ENCODE data around the gene DHRS7. TPM values are rescaled to one million over a fixed set of nuclear protein-coding genes. Genes with fewer than 3 reads are reported as not detected.

DHRS7 gene
- total and polyA plus RNA-seq, 3 experiments from 2014 or later, result 79.8 to 272 (median 80.6) TPM

DNA sequence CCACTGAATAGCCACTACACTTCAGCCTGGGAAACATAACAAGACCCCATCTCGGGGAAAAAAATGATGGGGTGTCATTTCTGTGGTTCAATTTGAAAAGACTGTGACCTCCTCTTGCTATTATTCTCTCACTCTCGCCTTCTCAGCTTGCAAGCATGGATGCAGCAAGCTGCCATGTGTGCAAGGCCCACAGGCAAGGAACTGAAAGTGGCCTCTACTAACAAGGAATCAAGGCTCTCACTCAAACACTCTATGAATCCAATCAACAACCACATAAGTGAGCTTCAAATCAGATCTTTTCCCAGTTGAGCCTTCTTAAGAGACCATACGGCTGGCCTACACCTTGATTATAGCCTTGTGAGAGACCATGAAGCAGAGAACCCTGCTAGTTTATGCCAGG lies 17.9 kb upstream of the DHRS7 start:
- no peaks in the 10 kb centered on the region for H3K27me3 ChIP-seq (ENCODE audit: insufficient read depth, low read length, poor library complexity, severe bottlenecking)
- CTCF ChIA-PET, result interaction anchor here (0.9 to 7.9 kb wide), 11 partner anchors 12 to 1069 kb away, joined by 3 to 131 read pairs (median 6); partner anchors contain the start of genes DHRS7 and PPM1A

DNA sequence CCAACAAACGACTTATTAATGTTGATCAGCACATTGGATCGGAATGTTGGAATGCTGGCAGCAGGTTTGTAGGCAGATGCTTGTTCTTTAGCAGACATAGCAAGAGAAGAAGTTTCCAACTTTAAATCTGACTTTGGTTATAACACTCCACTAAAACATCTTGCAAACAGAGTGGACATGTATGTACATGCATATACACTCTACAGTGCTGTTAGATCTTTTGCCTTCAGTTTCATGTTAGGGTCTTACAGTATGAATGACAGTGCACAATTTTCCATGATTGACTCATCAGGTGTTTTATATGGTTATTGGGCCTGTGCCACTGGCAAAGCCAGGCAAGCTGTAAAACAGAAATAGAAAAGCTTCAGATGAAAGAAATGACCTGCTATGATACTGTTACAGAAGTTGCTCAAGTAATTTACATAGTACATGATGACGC lies 14.3 kb upstream of the DHRS7 start:
- no peak overlapping the region for H3K4me3 Mint-ChIP-seq
- H3K27me3 Mint-ChIP-seq, result peaks cover 2 to 6% of the 10 kb centered on the region in 2 donors
- H3K4me1 ChIP-seq (ENCODE audit: insufficient read depth, low read length), result peaks cover 6% of the 10 kb centered on the region
- H3K27me3 ChIP-seq (ENCODE audit: insufficient read depth, low read length, poor library complexity, severe bottlenecking), result no peaks in the 10 kb centered on the region
- H3K27ac Mint-ChIP-seq, result no peak overlapping the region
- no peak overlapping the region for H3K4me3 ChIP-seq (ENCODE audit: low read length)
- no peak for DNase-seq
- POLR2A ChIA-PET, result no interaction called here
- no peaks in the 10 kb centered on the region for H3K9me3 ChIP-seq (ENCODE audit: low read length)
- CTCF ChIA-PET, result interaction anchor here (0.9 to 6.3 kb wide), 2 partner anchors 15 to 115 kb away, joined by 4 to 49 read pairs; partner anchors contain the start of gene DHRS7
- no peaks in the 10 kb centered on the region for H3K36me3 ChIP-seq (ENCODE audit: insufficient read depth, low read length)
- H3K9me3 Mint-ChIP-seq, result peaks cover 0 to 9% (median 0%) of the 10 kb centered on the region in 5 donors
- no peak overlapping the region for H3K27ac ChIP-seq (ENCODE audit: low read depth, low read length)
- peaks cover 0 to 32% (median 1%) of the 10 kb centered on the region in 3 donors for H3K36me3 Mint-ChIP-seq
- peaks cover 7 to 14% (median 11%) of the 10 kb centered on the region in 3 donors for H3K4me1 Mint-ChIP-seq

More for the DNA sequence above, 17.9 kb upstream of the DHRS7 start:
- H3K4me3 ChIP-seq (ENCODE audit: low read length), result no peak overlapping the region
- Mint-ChIP-seq H3K36me3 (peaks cover 0 to 20% (median 0%) of the 10 kb centered on the region in 3 donors), H3K9me3 (peaks cover 0 to 8% (median 0%) of the 10 kb centered on the region in 5 donors), H3K4me3 (peak overlapping the region in 3 of 7 donors; percentile 78 to 85 (median 80)), H3K4me1 (peaks cover 7 to 15% (median 11%) of the 10 kb centered on the region in 3 donors), H3K27ac (peak overlapping the region in 6 of 8 donors; percentile 42 to 97 (median 91)), H3K27me3 (peaks cover 0 to 2% of the 10 kb centered on the region in 2 donors)
- no peaks in the 10 kb centered on the region for H3K9me3 ChIP-seq (ENCODE audit: low read length)
- POLR2A ChIA-PET, result interaction anchor here (0.7 to 1.5 kb wide), 2 partner anchors 18 to 66 kb away, joined by 3 to 9 read pairs; partner anchors contain the start of genes DHRS7 and PPM1A
- peaks cover 6% of the 10 kb centered on the region for H3K4me1 ChIP-seq (ENCODE audit: insufficient read depth, low read length)
- no peaks in the 10 kb centered on the region for H3K36me3 ChIP-seq (ENCODE audit: insufficient read depth, low read length)
- DNase-seq, result no peak
- H3K27ac ChIP-seq (ENCODE audit: low read depth, low read length), result no peak overlapping the region

DNA sequence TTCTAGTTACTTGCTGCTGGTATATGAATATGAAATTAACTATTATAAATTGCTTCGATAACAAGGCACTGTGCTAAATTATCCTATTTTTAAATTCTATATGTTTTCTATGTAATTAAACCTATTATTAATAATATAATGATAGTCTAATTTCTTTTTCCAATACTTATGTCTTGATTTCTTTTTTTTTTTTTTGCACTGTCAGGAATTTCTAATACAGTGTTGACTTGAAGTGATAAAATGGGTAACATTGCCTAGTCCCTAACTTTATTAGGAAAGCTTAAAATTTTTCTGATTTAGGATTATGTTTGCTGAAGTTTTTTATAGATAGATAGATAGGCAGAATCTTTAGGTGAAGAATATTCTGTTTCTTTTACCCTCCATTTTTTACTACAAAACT lies 13.6 kb upstream of the DHRS7 start:
- Histone ChIP-seq H3K36me3 (ENCODE audit: insufficient read depth, low read length) (no peaks in the 10 kb centered on the region), H3K4me1 (ENCODE audit: insufficient read depth, low read length) (peaks cover 5% of the 10 kb centered on the region), H3K27me3 (ENCODE audit: insufficient read depth, low read length, poor library complexity, severe bottlenecking) (no peaks in the 10 kb centered on the region), H3K9me3 (ENCODE audit: low read length) (no peaks in the 10 kb centered on the region), H3K27ac (ENCODE audit: low read depth, low read length) (no peak overlapping the region), H3K4me3 (ENCODE audit: low read length) (no peak overlapping the region)
- POLR2A ChIA-PET, result no interaction called here
- Mint-ChIP-seq H3K36me3 (peaks cover 0 to 32% (median 2%) of the 10 kb centered on the region in 3 donors), H3K27ac (no peak overlapping the region), H3K4me1 (peaks cover 5 to 8% (median 8%) of the 10 kb centered on the region in 3 donors), H3K4me3 (no peak overlapping the region), H3K27me3 (peaks cover 2 to 6% of the 10 kb centered on the region in 2 donors), H3K9me3 (peaks cover 0 to 9% (median 0%) of the 10 kb centered on the region in 5 donors)
- DNase-seq, result no peak
- CTCF ChIA-PET, result no interaction called here

DNA sequence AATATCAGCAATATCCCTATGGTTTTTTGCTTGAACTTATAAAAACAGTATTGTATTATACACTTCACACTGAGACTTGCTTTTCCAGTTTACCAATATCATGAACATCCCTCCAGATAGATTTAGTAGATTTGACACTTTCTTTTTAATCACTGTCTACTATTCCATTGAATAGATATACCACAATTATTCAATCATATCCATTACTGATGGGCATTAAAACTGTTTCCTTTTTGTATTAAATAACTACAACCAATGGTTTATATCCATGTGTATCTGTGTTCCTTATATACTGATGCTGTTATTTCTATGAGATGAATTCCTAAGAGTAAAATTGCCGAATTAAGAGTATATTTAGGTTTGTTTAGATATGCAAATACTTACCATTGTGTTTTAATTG lies 13.0 kb upstream of the DHRS7 start:
- no peak overlapping the region for H3K27ac Mint-ChIP-seq

DNA sequence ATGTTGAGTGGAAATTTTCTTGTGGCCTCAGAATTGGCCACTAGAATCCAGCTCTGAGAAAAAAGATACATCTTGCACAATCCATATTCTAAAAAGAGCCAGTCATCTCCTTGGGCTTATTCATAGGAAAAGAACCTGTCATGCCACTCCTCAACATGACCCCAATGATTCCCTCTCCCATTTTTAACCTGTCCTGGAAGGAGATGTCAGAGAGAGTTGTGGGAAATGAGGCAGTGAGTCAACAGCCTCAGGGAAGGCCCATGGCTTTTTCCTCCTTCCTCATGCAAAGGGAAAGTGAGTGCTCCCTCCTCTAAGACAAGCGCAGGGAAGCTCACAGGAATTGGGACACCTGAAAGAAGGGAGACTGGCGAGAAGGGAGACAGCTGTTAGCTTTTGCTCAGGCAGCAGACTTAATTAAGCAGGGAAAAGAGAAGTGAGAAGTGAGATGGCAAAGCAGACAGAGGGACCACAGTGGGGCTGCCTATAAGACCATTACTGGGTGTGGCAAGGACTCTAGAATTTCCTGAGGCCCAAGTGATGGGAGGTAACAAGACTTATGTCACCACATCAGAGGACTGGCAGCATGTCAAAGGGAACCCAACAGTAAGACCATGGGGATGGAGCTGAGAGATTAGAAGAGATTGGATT lies 10.2 kb upstream of the DHRS7 start:
- ChIA-PET POLR2A (no interaction called here), CTCF (interaction anchor here (1.1 to 1.2 kb wide), 2 partner anchors 10 to 211 kb away, joined by 3 to 5 read pairs; partner anchors contain the start of gene DHRS7)
- DNase-seq, result no peak
- Histone ChIP-seq H3K27ac (ENCODE audit: low read depth, low read length) (no peak overlapping the region), H3K36me3 (ENCODE audit: insufficient read depth, low read length) (no peaks in the 10 kb centered on the region), H3K4me1 (ENCODE audit: insufficient read depth, low read length) (no peaks in the 10 kb centered on the region), H3K9me3 (ENCODE audit: low read length) (no peaks in the 10 kb centered on the region), H3K27me3 (ENCODE audit: insufficient read depth, low read length, poor library complexity, severe bottlenecking) (no peaks in the 10 kb centered on the region), H3K4me3 (ENCODE audit: low read length) (no peak overlapping the region)
- Mint-ChIP-seq H3K27me3 (peaks cover 2 to 6% of the 10 kb centered on the region in 2 donors), H3K4me3 (no peak overlapping the region), H3K27ac (no peak overlapping the region), H3K9me3 (peaks cover 0 to 6% (median 0%) of the 10 kb centered on the region in 5 donors), H3K36me3 (peaks cover 0 to 25% (median 3%) of the 10 kb centered on the region in 3 donors), H3K4me1 (no peaks in the 10 kb centered on the region)

More for the DNA sequence above, 13.0 kb upstream of the DHRS7 start:
- H3K4me1 ChIP-seq (ENCODE audit: insufficient read depth, low read length), result no peaks in the 10 kb centered on the region
- Mint-ChIP-seq H3K27me3 (peaks cover 2 to 6% of the 10 kb centered on the region in 2 donors), H3K9me3 (peaks cover 0 to 9% (median 0%) of the 10 kb centered on the region in 5 donors), H3K4me1 (peaks cover under 1 to 1% (median 1%) of the 10 kb centered on the region in 3 donors), H3K4me3 (no peak overlapping the region), H3K36me3 (peaks cover 0 to 32% (median 3%) of the 10 kb centered on the region in 3 donors)
- POLR2A ChIA-PET, result no interaction called here
- H3K4me3 ChIP-seq (ENCODE audit: low read length), result no peak overlapping the region
- H3K9me3 ChIP-seq (ENCODE audit: low read length), result no peaks in the 10 kb centered on the region
- no peak for DNase-seq
- CTCF ChIA-PET, result no interaction called here
- H3K27me3 ChIP-seq (ENCODE audit: insufficient read depth, low read length, poor library complexity, severe bottlenecking), result no peaks in the 10 kb centered on the region
- no peak overlapping the region for H3K27ac ChIP-seq (ENCODE audit: low read depth, low read length)
- no peaks in the 10 kb centered on the region for H3K36me3 ChIP-seq (ENCODE audit: insufficient read depth, low read length)

DNA sequence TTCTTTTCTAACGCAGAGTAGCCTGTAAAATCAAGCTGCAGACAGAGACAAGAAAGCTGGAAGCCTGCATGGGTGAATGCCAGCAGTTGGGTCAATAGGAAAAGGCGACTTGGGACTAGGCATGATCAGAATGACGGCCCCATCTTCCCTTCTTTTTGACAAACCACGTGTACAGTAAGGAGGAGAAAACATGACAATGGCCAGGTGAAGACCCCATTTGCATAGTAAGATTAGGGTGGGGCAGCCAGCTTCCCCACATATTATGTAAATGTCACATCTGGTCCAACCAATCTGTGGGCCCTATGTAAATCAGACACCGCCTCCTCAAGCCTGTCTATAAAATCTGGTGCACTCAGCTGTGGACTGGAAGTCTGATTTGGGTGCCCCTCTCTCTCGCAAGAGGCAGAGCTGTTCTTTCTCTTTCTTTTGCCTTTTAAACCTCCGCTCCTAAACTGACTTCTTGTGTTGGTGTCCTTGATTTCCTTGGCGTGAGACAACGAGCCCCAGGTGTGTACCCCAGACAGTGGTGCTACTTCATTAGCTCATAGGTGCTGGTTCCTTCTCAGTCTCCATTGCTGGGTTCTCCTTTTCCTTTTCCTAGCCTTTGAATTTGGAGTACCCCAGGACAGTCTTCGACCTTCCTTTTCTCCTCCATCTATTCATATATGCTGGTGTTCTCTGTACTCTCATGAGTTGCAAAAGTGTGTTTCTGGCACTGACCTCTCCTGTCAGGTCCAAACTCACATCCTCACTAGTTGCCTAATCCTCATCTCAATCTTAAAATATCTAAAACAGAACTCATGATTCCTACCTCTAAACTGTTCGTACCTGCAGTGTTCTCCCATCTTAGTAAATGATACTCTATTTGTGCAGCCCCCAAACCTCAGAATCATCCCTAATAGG lies 9.4 kb upstream of the DHRS7 start:
- H3K27me3 ChIP-seq (ENCODE audit: insufficient read depth, low read length, poor library complexity, severe bottlenecking), result no peaks in the 10 kb centered on the region
- POLR2A ChIA-PET, result interaction anchor here (0.7 kb wide), 1 partner anchor 10 kb away, joined by 3 read pairs; the partner anchor contains the start of gene DHRS7
- H3K9me3 ChIP-seq (ENCODE audit: low read length), result no peaks in the 10 kb centered on the region
- Mint-ChIP-seq H3K36me3 (peaks cover 0 to 21% (median 3%) of the 10 kb centered on the region in 3 donors), H3K27me3 (peaks cover 2 to 6% of the 10 kb centered on the region in 2 donors), H3K4me3 (no peak overlapping the region), H3K27ac (no peak overlapping the region), H3K9me3 (peaks cover 0 to 4% (median 0%) of the 10 kb centered on the region in 5 donors), H3K4me1 (no peaks in the 10 kb centered on the region)
- H3K27ac ChIP-seq (ENCODE audit: low read depth, low read length), result no peak overlapping the region
- no peaks in the 10 kb centered on the region for H3K36me3 ChIP-seq (ENCODE audit: insufficient read depth, low read length)
- no peaks in the 10 kb centered on the region for H3K4me1 ChIP-seq (ENCODE audit: insufficient read depth, low read length)
- H3K4me3 ChIP-seq (ENCODE audit: low read length), result no peak overlapping the region
- CTCF ChIA-PET, result interaction anchor here (1.1 kb wide), 1 partner anchor 9 kb away, joined by 5 read pairs; the partner anchor contains the start of gene DHRS7
- DNase-seq, result no peak

DNA sequence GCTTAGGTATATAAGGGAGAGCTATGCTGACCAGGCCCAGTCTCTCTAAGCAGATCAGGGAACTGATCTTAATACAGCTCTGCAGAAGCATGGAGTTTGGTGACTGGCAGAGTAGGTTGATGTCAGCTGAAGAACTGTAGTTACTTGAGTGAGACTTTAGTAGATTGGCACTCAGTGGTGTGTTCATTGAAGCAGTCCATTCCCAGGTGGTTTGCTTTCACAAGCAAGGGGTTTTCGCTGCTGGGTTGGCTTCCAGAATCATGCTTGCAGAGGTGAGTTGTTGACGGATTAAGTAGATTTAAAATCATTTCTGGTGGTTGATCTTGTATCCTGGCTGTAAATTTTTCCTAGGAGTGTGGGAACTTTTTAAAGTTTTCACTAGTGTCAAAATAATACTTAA lies 6.5 kb upstream of the DHRS7 start:
- H3K4me3 Mint-ChIP-seq, result no peak overlapping the region

More for the DNA sequence above, 6.5 kb upstream of the DHRS7 start:
- Histone ChIP-seq H3K36me3 (ENCODE audit: insufficient read depth, low read length) (no peaks in the 10 kb centered on the region), H3K4me1 (ENCODE audit: insufficient read depth, low read length) (peaks cover under 1% of the 10 kb centered on the region), H3K27me3 (ENCODE audit: insufficient read depth, low read length, poor library complexity, severe bottlenecking) (no peaks in the 10 kb centered on the region), H3K9me3 (ENCODE audit: low read length) (no peaks in the 10 kb centered on the region), H3K27ac (ENCODE audit: low read depth, low read length) (no peak overlapping the region), H3K4me3 (ENCODE audit: low read length) (no peak overlapping the region)
- Mint-ChIP-seq H3K4me1 (peaks cover under 1 to 2% (median 2%) of the 10 kb centered on the region in 3 donors), H3K27me3 (peaks cover 2 to 6% of the 10 kb centered on the region in 2 donors), H3K27ac (no peak overlapping the region), H3K36me3 (peaks cover 0 to 12% (median 3%) of the 10 kb centered on the region in 3 donors), H3K9me3 (no peaks in the 10 kb centered on the region)
- ChIA-PET CTCF (interaction anchor here (0.7 to 3.4 kb wide), 3 partner anchors 13 to 207 kb away, joined by 3 to 15 read pairs (median 7); no protein-coding TSS in a partner anchor), POLR2A (no interaction called here)
- DNase-seq, result no peak

Data from CD8-positive, alpha-beta memory T cell (primary cell).